Peyer's patch (tissue), 4 donors: Measurements from ENCODE around the gene MPPE1. TPM values are rescaled to one million over a fixed set of nuclear protein-coding genes. Genes with fewer than 3 reads are reported as not detected.

Experiments used
- DNase-seq, 3 donors: peaks; one replicate each; pipeline ENCODE4 v3.0.0-alpha.2; 2017 to 2019
- H3K27ac ChIP-seq, 4 donors: fragments of 200-600 bp; sonication (generic); one replicate each; pipeline ENCODE4 v1.5.1; 2016 to 2019
- H3K27me3 ChIP-seq, 2 donors: fragments of 200-600 bp; sonication (generic); one replicate each; pipeline ENCODE4 v1.5.1; 2019
- H3K36me3 ChIP-seq, 3 donors: fragments of 200-600 bp; sonication (generic); one replicate each; pipeline ENCODE4 v1.5.1; 2016 to 2019
- H3K4me1 ChIP-seq, 4 donors: fragments of 200-600 bp; sonication (generic); one replicate each; pipeline ENCODE4 v1.5.1; 2016 to 2019
- H3K4me3 ChIP-seq, 4 donors: fragments of 200-600 bp; sonication (generic); 1 replicate in 3 of 4; 2 replicates in 1 of 4; pipeline ENCODE4 v1.5.1; 2016 to 2019; ENCODE audit warnings: mild to moderate bottlenecking in 1 of 4
- H3K9me3 ChIP-seq, 4 donors: fragments of 200-600 bp; sonication (generic); one replicate each; pipeline ENCODE4 v1.5.1; 2016 to 2019; ENCODE audit warnings: mild to moderate bottlenecking in 1 of 4
- CTCF ChIP-seq, 6 experiments: fragments of 450-650 bp in 4 of 6; fragments of 200-600 bp in 2 of 6; sonication (generic) in 1 of 6; IDR thresholded peaks; one replicate each; pipeline ENCODE4 v1.5.1; 2017 to 2019; ENCODE audit warnings: antibody characterized with exemption in 6 of 6, mild to moderate bottlenecking in 3 of 6, moderate library complexity in 1 of 6
- POLR2A ChIP-seq, 2 donors: fragments of 450-650 bp; IDR thresholded peaks; one replicate each; pipeline ENCODE4 v1.5.1; 2017; ENCODE audit warnings: antibody characterized with exemption in 2 of 2, mild to moderate bottlenecking in 2 of 2, moderate library complexity in 2 of 2
- total RNA-seq, 4 donors: library from RNA; depleted of rRNA; stranded (reverse); fragments of >200 nt; gene quantifications; one replicate each; pipeline ENCODE4 v1.1.0, GENCODE V29; 2016

Gene MPPE1
- total RNA-seq, 4 donors from 2014 or later = 46.2 to 69.3 (median 63.4) TPM

DNA sequence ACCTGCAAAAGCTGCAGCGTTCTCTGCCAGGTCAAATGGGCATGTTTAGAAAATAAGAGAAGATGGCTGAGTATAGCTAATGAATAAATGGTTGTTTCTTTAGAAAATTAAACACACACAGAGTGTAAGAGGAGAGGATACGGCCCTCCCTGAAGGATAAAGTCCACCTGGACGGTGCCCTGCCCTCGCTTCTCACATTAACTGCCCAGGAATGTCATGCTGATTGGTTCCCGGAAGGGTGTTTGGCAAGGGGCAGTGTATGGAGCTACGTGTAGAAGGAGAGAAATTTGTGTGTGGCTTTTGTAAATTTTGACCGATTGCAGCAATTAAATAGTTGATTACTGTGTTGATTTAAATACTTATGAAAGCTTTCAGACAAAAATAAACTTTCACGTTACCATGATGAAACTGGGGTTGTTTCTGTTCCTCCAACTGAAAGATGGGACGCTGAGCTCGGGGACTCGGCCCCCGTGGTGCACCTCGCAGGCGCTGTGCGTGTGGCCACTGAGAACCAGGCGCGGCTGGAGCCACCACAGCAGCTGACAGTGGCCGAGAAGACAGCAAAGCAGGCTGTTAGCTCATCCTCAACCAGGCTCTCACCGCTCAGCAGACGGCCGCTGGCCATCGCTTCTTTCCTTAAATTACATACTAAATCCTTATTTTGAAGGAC lies 22.7 kb downstream of the MPPE1 start:
- TF ChIP-seq POLR2A (IDR thresholded peaks at IDR 0.05) (no peak), CTCF (IDR thresholded peaks at IDR 0.05) (no peak)
- H3K36me3 ChIP-seq = peaks cover 0 to 66% (median 0%) of the 10 kb centered on the region in 3 donors
- peak in 1 of 3 donors; percentile 77 for DNase-seq

DNA sequence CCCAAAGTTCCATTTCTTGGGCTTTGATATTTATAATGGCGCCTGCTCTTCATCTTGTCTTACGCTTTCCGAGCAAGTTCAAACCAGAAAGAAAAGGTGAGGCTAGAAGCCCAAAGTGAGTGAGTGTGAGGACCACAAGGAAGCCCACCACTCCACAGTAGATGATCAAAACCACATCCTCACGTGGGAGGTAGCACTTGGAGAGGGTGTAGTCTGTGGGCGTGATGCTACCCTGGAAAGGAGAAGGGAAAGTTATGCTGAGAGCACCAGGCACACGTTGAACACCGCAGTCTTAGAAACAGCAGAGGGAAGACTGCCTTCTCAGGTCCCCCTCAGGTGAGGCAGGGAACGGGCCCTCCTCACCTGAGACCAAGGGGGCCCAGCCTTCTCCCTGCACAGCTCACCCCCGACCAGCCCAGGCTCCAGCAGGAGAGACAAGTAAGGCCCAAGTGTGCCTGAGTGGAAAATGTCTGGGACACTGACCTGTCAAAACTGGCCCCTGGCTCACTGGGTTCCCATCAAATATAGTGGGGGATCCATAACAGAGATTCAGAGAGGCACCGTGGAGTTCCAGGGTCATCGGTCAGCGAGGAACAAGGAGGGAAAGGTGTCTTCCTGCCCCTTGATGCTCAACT lies 23.6 kb downstream of the MPPE1 start:
- no peak overlapping the region for H3K4me3 ChIP-seq
- no peak overlapping the region for H3K27ac ChIP-seq
- peaks cover 0 to 20% (median 1%) of the 10 kb centered on the region in 4 donors for H3K4me1 ChIP-seq
- H3K36me3 ChIP-seq = peaks cover 0 to 57% (median 0%) of the 10 kb centered on the region in 3 donors
- no peak for TF ChIP-seq CTCF (IDR thresholded peaks at IDR 0.05)
- H3K9me3 ChIP-seq = no peaks in the 10 kb centered on the region
- no peaks in the 10 kb centered on the region for H3K27me3 ChIP-seq
- DNase-seq = peak in 1 of 3 donors; percentile 19

More for the DNA sequence above, 22.7 kb downstream of the MPPE1 start:
- H3K27ac ChIP-seq = peak overlapping the region in 1 of 4 donors; percentile 22
- H3K9me3 ChIP-seq = no peaks in the 10 kb centered on the region
- H3K4me1 ChIP-seq = peaks cover 0 to 20% (median 1%) of the 10 kb centered on the region in 4 donors
- no peak overlapping the region for H3K4me3 ChIP-seq
- no peaks in the 10 kb centered on the region for H3K27me3 ChIP-seq

GRCh38 chr18:11883153-11883552 lies 25.0 kb downstream of the MPPE1 start:
- peak in 1 of 3 donors; percentile 42 for DNase-seq
- Histone ChIP-seq H3K4me3 (no peak overlapping the region), H3K4me1 (peaks cover 0 to 20% (median 1%) of the 10 kb centered on the region in 4 donors), H3K27ac (peak overlapping the region in 1 of 4 donors; percentile 46), H3K9me3 (no peaks in the 10 kb centered on the region), H3K27me3 (no peaks in the 10 kb centered on the region), H3K36me3 (peaks cover 0 to 45% (median 0%) of the 10 kb centered on the region in 3 donors)
- no peak for TF ChIP-seq CTCF (IDR thresholded peaks at IDR 0.05)
- TF ChIP-seq POLR2A (IDR thresholded peaks at IDR 0.05) = no peak

GRCh38 chr18:11882636-11883035 lies 25.5 kb downstream of the MPPE1 start:
- peaks cover 0 to 41% (median 0%) of the 10 kb centered on the region in 3 donors for H3K36me3 ChIP-seq
- peaks cover 0 to 15% (median 1%) of the 10 kb centered on the region in 4 donors for H3K4me1 ChIP-seq
- H3K9me3 ChIP-seq = no peaks in the 10 kb centered on the region
- H3K27me3 ChIP-seq = no peaks in the 10 kb centered on the region
- TF ChIP-seq POLR2A (IDR thresholded peaks at IDR 0.05) (no peak), CTCF (IDR thresholded peaks at IDR 0.05) (no peak)
- DNase-seq = no peak
- peak overlapping the region in 1 of 4 donors; percentile 10 for H3K27ac ChIP-seq
- H3K4me3 ChIP-seq = no peak overlapping the region

DNA sequence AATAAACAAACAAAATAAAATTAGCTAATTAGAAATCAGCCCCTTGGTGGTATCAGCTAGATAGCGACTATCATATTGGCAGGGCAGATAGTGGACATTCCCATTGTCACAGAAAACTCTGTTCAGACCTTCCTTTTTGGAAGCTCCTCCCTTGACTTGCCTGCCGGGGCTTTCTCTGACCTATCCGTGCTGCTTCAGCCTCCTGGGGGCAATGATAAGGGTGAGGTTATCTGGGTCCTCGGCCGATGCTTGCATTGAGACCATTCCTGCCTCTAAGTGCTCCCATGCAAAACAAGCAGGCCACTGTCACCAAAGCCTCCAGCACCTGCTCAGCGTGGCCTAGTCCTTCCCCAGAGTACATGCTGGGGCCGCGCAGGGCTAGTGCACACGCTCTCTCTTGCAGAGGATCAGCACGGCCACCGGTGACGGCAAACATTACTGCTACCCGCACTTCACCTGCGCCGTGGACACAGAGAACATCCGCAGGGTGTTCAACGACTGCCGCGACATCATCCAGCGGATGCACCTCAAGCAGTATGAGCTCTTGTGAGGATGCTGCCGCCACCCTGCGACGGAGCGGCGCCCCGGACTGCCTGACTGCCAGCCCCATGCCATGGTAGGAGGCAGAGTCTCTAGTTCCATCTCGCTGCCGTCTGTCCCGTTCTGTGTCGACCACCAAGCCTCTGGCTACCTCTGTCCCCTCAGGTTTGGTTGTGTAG lies 27.4 kb downstream of the MPPE1 start:
- H3K9me3 ChIP-seq = no peaks in the 10 kb centered on the region
- H3K4me1 ChIP-seq = peaks cover 0 to 4% (median 1%) of the 10 kb centered on the region in 4 donors
- no peaks in the 10 kb centered on the region for H3K27me3 ChIP-seq
- peak in 2 of 3 donors; percentile 42 to 43 for DNase-seq
- no peak overlapping the region for H3K4me3 ChIP-seq
- peaks cover 0 to 24% (median 0%) of the 10 kb centered on the region in 3 donors for H3K36me3 ChIP-seq
- TF ChIP-seq POLR2A (IDR thresholded peaks at IDR 0.05) (no peak), CTCF (IDR thresholded peaks at IDR 0.05) (no peak)
- H3K27ac ChIP-seq = no peak overlapping the region
